Testis (tissue), 2 donors: ENCODE results near the gene SRRM2.

Experiments
- POLR2A ChIP-seq: fragments of 450-650 bp; IDR thresholded peaks from one replicate; pipeline ENCODE4 v1.6.1; 2017; ENCODE audit warnings: antibody characterized with exemption, mild to moderate bottlenecking, moderate library complexity
- TF ChIP-seq, protein P1 (sequence below), 3 experiments: fragments of 450-650 bp in 2 of 3; fragments of 200-600 bp in 1 of 3; sonication (generic) in 1 of 3; IDR thresholded peaks; one replicate each; pipeline ENCODE4 v1.5.1; 2016 to 2019; ENCODE audit warnings: antibody characterized with exemption in 3 of 3, mild to moderate bottlenecking in 2 of 3, moderate library complexity in 1 of 3

GRCh38 chr16:2737238-2737605 lies 15.2 kb upstream of the SRRM2 start:
- no peak for TF ChIP-seq POLR2A
- TF ChIP-seq, protein P1, sequence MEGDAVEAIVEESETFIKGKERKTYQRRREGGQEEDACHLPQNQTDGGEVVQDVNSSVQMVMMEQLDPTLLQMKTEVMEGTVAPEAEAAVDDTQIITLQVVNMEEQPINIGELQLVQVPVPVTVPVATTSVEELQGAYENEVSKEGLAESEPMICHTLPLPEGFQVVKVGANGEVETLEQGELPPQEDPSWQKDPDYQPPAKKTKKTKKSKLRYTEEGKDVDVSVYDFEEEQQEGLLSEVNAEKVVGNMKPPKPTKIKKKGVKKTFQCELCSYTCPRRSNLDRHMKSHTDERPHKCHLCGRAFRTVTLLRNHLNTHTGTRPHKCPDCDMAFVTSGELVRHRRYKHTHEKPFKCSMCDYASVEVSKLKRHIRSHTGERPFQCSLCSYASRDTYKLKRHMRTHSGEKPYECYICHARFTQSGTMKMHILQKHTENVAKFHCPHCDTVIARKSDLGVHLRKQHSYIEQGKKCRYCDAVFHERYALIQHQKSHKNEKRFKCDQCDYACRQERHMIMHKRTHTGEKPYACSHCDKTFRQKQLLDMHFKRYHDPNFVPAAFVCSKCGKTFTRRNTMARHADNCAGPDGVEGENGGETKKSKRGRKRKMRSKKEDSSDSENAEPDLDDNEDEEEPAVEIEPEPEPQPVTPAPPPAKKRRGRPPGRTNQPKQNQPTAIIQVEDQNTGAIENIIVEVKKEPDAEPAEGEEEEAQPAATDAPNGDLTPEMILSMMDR (IDR thresholded peaks at IDR 0.05): no peak
